H1 (cell line): ENCODE data around the gene CELSR1. TPM values are rescaled to one million over a fixed set of nuclear protein-coding genes. Genes with fewer than 3 reads are reported as not detected.
A peak's percentile ranks its signal among the peaks of the same experiment; 100 is the strongest.

Experiments used
- CTCF ChIA-PET: fragments of 300-600 bp; sonication (Branson Sonifier 250); formaldehyde crosslinking; loops from one replicate; lab custom pipeline; 2021; ENCODE audit not compliant: partially characterized antibody; lab: Charles Lee
- POLR2A ChIA-PET: fragments of 300-600 bp; sonication (Branson Sonifier 250); formaldehyde crosslinking; loops from one replicate; lab custom pipeline; 2021; ENCODE audit warnings: inconsistent platforms; ENCODE audit not compliant: partially characterized antibody; lab: Charles Lee
- DNase-seq, 2 experiments: peaks; one replicate each; pipeline versions ENCODE4 v3.0.0 to v3.0.0-alpha.2; 2010 to 2022; ENCODE audit warnings: low spot score in 2 of 2, low read depth in 1 of 2, mixed read lengths in 1 of 2
- FAIRE-seq: peaks from 2 replicates; lab custom pipeline; 2011; peaks lifted over from hg19 to GRCh38; lab: Jason Lieb, UNC
- H2AFZ ChIP-seq: 2 replicates; pipeline ENCODE4 v1.8.1; 2012; ENCODE audit warnings: low read length, inconsistent platforms
- H2AK5ac ChIP-seq: 2 replicates; pipeline ENCODE4 v1.6.1; 2013; ENCODE audit warnings: low read depth, low read length
- H2BK120ac ChIP-seq: replicated peaks from 2 replicates; pipeline ENCODE3; 2013; ENCODE audit warnings: low read depth, low read length, inconsistent platforms
- H2BK12ac ChIP-seq: 2 replicates; pipeline ENCODE4 v1.6.1; 2013; ENCODE audit warnings: low read depth, low read length
- H2BK15ac ChIP-seq: 2 replicates; pipeline ENCODE4 v1.6.1; 2013; ENCODE audit warnings: low read length
- H2BK20ac ChIP-seq: 2 replicates; pipeline ENCODE4 v1.6.1; 2013; ENCODE audit warnings: low read length
- H2BK5ac ChIP-seq: 2 replicates; pipeline ENCODE4 v1.6.1; 2013; ENCODE audit warnings: low read depth, low read length
- H3K14ac ChIP-seq: 2 replicates; pipeline ENCODE4 v1.6.1; 2013; ENCODE audit warnings: inconsistent platforms; ENCODE audit not compliant: insufficient read length
- H3K18ac ChIP-seq: 2 replicates; pipeline ENCODE4 v1.6.1; 2013; ENCODE audit warnings: low read length; ENCODE audit errors: extremely low read depth
- H3K23ac ChIP-seq: 2 replicates; pipeline ENCODE4 v1.6.1; 2013; ENCODE audit warnings: inconsistent platforms; ENCODE audit not compliant: insufficient read length
- H3K23me2 ChIP-seq: 2 replicates; pipeline ENCODE4 v1.6.1; 2013; ENCODE audit warnings: low read depth, low read length
- H3K27ac ChIP-seq: 2 replicates; pipeline ENCODE4 v1.6.1; 2011; ENCODE audit warnings: low read depth, low read length, inconsistent platforms
- H3K27me3 ChIP-seq, 4 experiments: replicated peaks in 1 of 4; 1 replicate in 1 of 4; 2 replicates in 3 of 4; pipeline versions ENCODE4 v1.6.1 to v1.8.1; 2011 to 2013; ENCODE audit warnings: low read length in 3 of 4, mild to moderate bottlenecking in 3 of 4, inconsistent platforms in 2 of 4, mixed read lengths in 2 of 4, moderate library complexity in 1 of 4; ENCODE audit not compliant: control insufficient read depth in 3 of 4, insufficient read depth in 3 of 4; ENCODE audit errors: extremely low read depth in 1 of 4
- H3K36me3 ChIP-seq, 4 experiments: 2 replicates each; pipeline versions ENCODE4 v1.6.1 to v1.8.1; 2011 to 2013; ENCODE audit warnings: mild to moderate bottlenecking in 4 of 4, low read length in 3 of 4, moderate library complexity in 2 of 4, control low read depth in 1 of 4, inconsistent platforms in 1 of 4; ENCODE audit not compliant: insufficient read depth in 4 of 4, control insufficient read depth in 2 of 4
- H3K4ac ChIP-seq: replicated peaks from 2 replicates; pipeline ENCODE3; 2013; ENCODE audit warnings: low read length, low read depth, mixed read lengths, inconsistent platforms; ENCODE audit not compliant: insufficient read length
- H3K4me1 ChIP-seq, 4 experiments: replicated peaks in 1 of 4; 1 replicate in 1 of 4; 2 replicates in 3 of 4; pipeline versions ENCODE4 v1.6.1 to v1.8.1; 2011 to 2013; ENCODE audit warnings: low read length in 3 of 4, inconsistent platforms in 2 of 4, mixed read lengths in 1 of 4; ENCODE audit not compliant: insufficient read depth in 4 of 4, control insufficient read depth in 3 of 4
- H3K4me2 ChIP-seq, 2 experiments: 2 replicates each; pipeline versions ENCODE4 v1.6.1 to v1.8.1; 2011 to 2013; ENCODE audit warnings: low read depth in 2 of 2, low read length in 2 of 2, control low read depth in 1 of 2, inconsistent platforms in 1 of 2, mild to moderate bottlenecking in 1 of 2; ENCODE audit not compliant: insufficient read depth in 1 of 2
- H3K4me3 ChIP-seq, 4 experiments: fragments of 200-600, 300-600 bp in 1 of 4; sonication (generic), shearing (Covaris generic), sonication (Bioruptor Twin) in 1 of 4; 2 replicates each; pipeline versions ENCODE4 v1.5.1 to v1.8.1; 2011 to 2016; ENCODE audit warnings: low read length in 4 of 4, low read depth in 3 of 4, control low read depth in 2 of 4, inconsistent platforms in 2 of 4, mild to moderate bottlenecking in 2 of 4, mixed read lengths in 1 of 4, moderate library complexity in 1 of 4; ENCODE audit not compliant: insufficient read depth in 2 of 4; ENCODE audit errors: extremely low read depth in 1 of 4
- H3K56ac ChIP-seq: replicated peaks from 2 replicates; pipeline ENCODE3; 2013; ENCODE audit warnings: low read depth, mild to moderate bottlenecking, mixed read lengths, low read length, inconsistent platforms; ENCODE audit not compliant: insufficient read length
- H3K79me1 ChIP-seq: 2 replicates; pipeline ENCODE4 v1.6.1; 2013; ENCODE audit warnings: low read depth, low read length, control low read depth
- H3K79me2 ChIP-seq, 2 experiments: 2 replicates each; pipeline versions ENCODE4 v1.6.1 to v1.8.1; 2012 to 2013; ENCODE audit warnings: low read length in 2 of 2, mild to moderate bottlenecking in 2 of 2, inconsistent platforms in 1 of 2; ENCODE audit not compliant: insufficient read depth in 2 of 2, control insufficient read depth in 1 of 2
- H3K9ac ChIP-seq, 4 experiments: replicated peaks in 1 of 4; 1 replicate in 1 of 4; 2 replicates in 3 of 4; pipeline versions ENCODE4 v1.6.1 to v1.8.1; 2011 to 2013; ENCODE audit warnings: low read depth in 3 of 4, low read length in 3 of 4, control low read depth in 2 of 4, mild to moderate bottlenecking in 2 of 4, moderate library complexity in 2 of 4, inconsistent platforms in 1 of 4; ENCODE audit errors: extremely low read depth in 1 of 4
- H3K9me3 ChIP-seq, 2 experiments: 2 replicates each; pipeline versions ENCODE4 v1.6.1 to v1.8.1; 2012 to 2013; ENCODE audit warnings: mild to moderate bottlenecking in 2 of 2, moderate library complexity in 2 of 2, control low read depth in 1 of 2, inconsistent platforms in 1 of 2, low read depth in 1 of 2, low read length in 1 of 2, mixed read lengths in 1 of 2; ENCODE audit not compliant: insufficient read depth in 2 of 2
- H4K20me1 ChIP-seq, 2 experiments: replicated peaks in 1 of 2; 2 replicates each; pipeline versions ENCODE3 to v1.8.1; 2011 to 2013; ENCODE audit warnings: inconsistent platforms in 2 of 2, low read length in 2 of 2, mild to moderate bottlenecking in 1 of 2; ENCODE audit not compliant: insufficient read depth in 2 of 2, control insufficient read depth in 1 of 2
- H4K5ac ChIP-seq: 2 replicates; pipeline ENCODE4 v1.6.1; 2013; ENCODE audit warnings: low read length, low read depth, mixed read lengths, inconsistent platforms; ENCODE audit not compliant: insufficient read length
- H4K8ac ChIP-seq: 2 replicates; pipeline ENCODE4 v1.8.0; 2013; ENCODE audit warnings: mild to moderate bottlenecking, moderate library complexity, low read length, inconsistent platforms; ENCODE audit not compliant: insufficient read depth; ENCODE audit errors: extremely low read depth
- H4K91ac ChIP-seq: replicated peaks from 2 replicates; pipeline ENCODE3; 2013; ENCODE audit warnings: low read length, mixed read lengths, inconsistent platforms; ENCODE audit not compliant: insufficient read length
- BACH1 ChIP-seq: IDR thresholded peaks from 2 replicates; pipeline ENCODE4 v1.6.1; 2012; ENCODE audit warnings: low read length, improper control_type of control experiment
- CEBPB ChIP-seq: IDR thresholded peaks from 2 replicates; pipeline ENCODE4 v1.6.1; 2012; ENCODE audit warnings: low read depth, low read length
- SRF ChIP-seq: IDR thresholded peaks from 2 replicates; pipeline ENCODE4 v1.6.1; 2011; ENCODE audit warnings: mild to moderate bottlenecking, low read depth, low read length, moderate library complexity
- ZNF274 ChIP-seq: IDR thresholded peaks from 2 replicates; pipeline ENCODE4 v1.7.0; 2012; ENCODE audit warnings: low read length, borderline replicate concordance; ENCODE audit errors: extremely low read depth
- WGBS, 2 experiments: shearing (Covaris generic) in 1 of 2; methylation state at CpG; one replicate each; pipeline versions ENCODE4 v1.1.6 to v1.1.7; 2013 to 2015; ENCODE audit warnings: low lambda C conversion rate in 2 of 2, mixed read lengths in 2 of 2, inconsistent platforms in 1 of 2, low coverage in 1 of 2, missing lambda C conversion rate in 1 of 2; ENCODE audit not compliant: insufficient replicate concordance in 2 of 2, insufficient coverage in 1 of 2, insufficient read length in 1 of 2; ENCODE audit errors: extremely low coverage in 1 of 2, missing lambda C conversion rate in 1 of 2; 5-methylcytosine and 5-hydroxymethylcytosine counted together
- polyA plus RNA-seq, 7 experiments: library from polyadenylated mRNA; depleted of rRNA in 3 of 7; stranded (reverse) in 5 of 7; unstranded in 2 of 7; fragments of >200 nt in 5 of 7; fragments of 200-250 nt in 2 of 7; gene quantifications; 1 replicate in 5 of 7; 2 replicates in 1 of 7; 4 replicates in 1 of 7; pipeline versions ENCODE4 v1.2.1 to v1.2.3, GENCODE V29; 2011 to 2013; ENCODE audit warnings: missing spikeins in 2 of 7, mixed read lengths in 2 of 7
- total RNA-seq: library from RNA; stranded (reverse); fragmentation: NEBNext Ultra II Directional; extraction: Animal tissue kit (Norgen Biotek cat#: 25700); gene quantifications from 2 replicates; pipeline ENCODE4 v1.2.1, GENCODE V29; 2021

CELSR1 gene
- total and polyA plus RNA-seq, 2 of the 8 experiments (the other 6 are each of a cell fraction or from before 2014, with no cell fraction given): 9.0 to 12.4 TPM

- Histone ChIP-seq H3K36me3 (no peaks in the 10 kb centered on the region), H3K23ac (no peak overlapping the region), H2AK5ac (no peak overlapping the region), H3K23me2 (0 out of 2 replicates have a peak, but pooled peaks cover 1% of the 10 kb centered on the region), H2BK5ac (no peak overlapping the region), H2BK15ac (no peak overlapping the region), H3K14ac (no peak overlapping the region), H4K8ac (no peak overlapping the region), H2BK12ac (no peak overlapping the region), H3K27me3 (no peaks in the 10 kb centered on the region), H3K56ac (no peak overlapping the region), H3K27ac (no peak overlapping the region), H4K5ac (no peak overlapping the region), H3K4me3 (no peak overlapping the region), H3K4me1 (peaks cover 0 to 34% (median 18%) of the 10 kb centered on the region in 4 experiments; a peak in 6 of 7 replicates), H4K20me1 (peaks cover 1 to 20% of the 10 kb centered on the region in 2 experiments), H3K4ac (no peak overlapping the region), H4K91ac (no peak overlapping the region), H2BK120ac (no peak overlapping the region), H3K79me2 (peaks cover 0 to 5% of the 10 kb centered on the region in 2 experiments; a peak in 1 of 4 replicates), H2AFZ (no peak overlapping the region), H3K9me3 (no peaks in the 10 kb centered on the region), H3K79me1 (peaks cover 6% of the 10 kb centered on the region), H2BK20ac (no peak overlapping the region), H3K4me2 (peak overlapping the region in 1 of 2 experiments; percentile 5; a peak in 1 of 4 replicates), H3K9ac (no peak overlapping the region), H3K18ac (no peak overlapping the region)
- TF ChIP-seq CEBPB (no peak), ZNF274 (no peak), BACH1 (no peak), SRF (no peak)
- no peak for DNase-seq
- ChIA-PET POLR2A (interaction anchor here (1.1 kb wide), 1 partner anchor 11 kb away, joined by 3 read pairs; no protein-coding TSS in a partner anchor), CTCF (interaction anchor here (0.8 to 1.9 kb wide), 5 partner anchors 11 to 241 kb away, joined by 3 to 5 read pairs (median 4); no protein-coding TSS in a partner anchor)
- 69% methylated on average over 6 of the region's 12 CpGs; no CpG with 5 or more reads in 1 of the 2 experiments for WGBS, 2 experiments
- FAIRE-seq: no peak
These were observed 48.7 kb upstream of the CELSR1 start for GRCh38 chr22:46586123-46586519.
